IPS-15b (cell line): Measurements from ENCODE around the gene HSPB1.
"Not testable (repeated sequence)": the region's sequence is repeated elsewhere in the genome, so short reads cannot be mapped to it uniquely, and the experiment has no call there.

Source experiments
- H3K27me3 ChIP-seq: one replicate; pipeline ENCODE4 v1.6.1; 2013; ENCODE audit warnings: low read length; ENCODE audit not compliant: control insufficient read depth, insufficient read depth
- H3K36me3 ChIP-seq: one replicate; pipeline ENCODE4 v1.6.1; 2013; ENCODE audit warnings: low read length; ENCODE audit not compliant: control insufficient read depth, insufficient read depth
- H3K4me1 ChIP-seq: one replicate; pipeline ENCODE4 v1.6.1; 2013; ENCODE audit warnings: mild to moderate bottlenecking, low read length; ENCODE audit not compliant: control insufficient read depth, insufficient read depth
- H3K4me3 ChIP-seq: one replicate; pipeline ENCODE4 v1.5.1; 2013; ENCODE audit warnings: low read depth, low read length
- H3K9ac ChIP-seq: one replicate; pipeline ENCODE4 v1.6.1; 2013; ENCODE audit warnings: low read depth, mild to moderate bottlenecking, low read length
- H3K9me3 ChIP-seq: one replicate; pipeline ENCODE4 v1.6.1; 2013; ENCODE audit warnings: mild to moderate bottlenecking, low read length; ENCODE audit not compliant: control insufficient read depth, insufficient read depth

HSPB1 gene

GRCh38 chr7:76283254-76284159 lies 19.0 kb upstream of the HSPB1 start:
- Histone ChIP-seq H3K4me1 (peaks cover 9% of the 10 kb centered on the region), H3K9ac (no peak overlapping the region)

GRCh38 chr7:76285604-76286374 lies 16.7 kb upstream of the HSPB1 start:
- no peaks in the 10 kb centered on the region for H3K9me3 ChIP-seq
- no peak overlapping the region for H3K4me3 ChIP-seq
- H3K4me1 ChIP-seq, result peaks cover 4% of the 10 kb centered on the region
- H3K36me3 ChIP-seq, result peaks cover 5% of the 10 kb centered on the region
- peaks cover 14% of the 10 kb centered on the region for H3K27me3 ChIP-seq
- no peak overlapping the region for H3K9ac ChIP-seq

More at GRCh38 chr7:76283254-76284159, 19.0 kb upstream of the HSPB1 start:
- peak overlapping the region; percentile 53 for H3K4me3 ChIP-seq
- H3K27me3 ChIP-seq, result peaks cover 32% of the 10 kb centered on the region
- peaks cover 5% of the 10 kb centered on the region for H3K36me3 ChIP-seq
- no peaks in the 10 kb centered on the region for H3K9me3 ChIP-seq

- H3K9me3 ChIP-seq, result no peaks in the 10 kb centered on the region
- no peak overlapping the region for H3K4me3 ChIP-seq
- peaks cover 8% of the 10 kb centered on the region for H3K27me3 ChIP-seq
- H3K36me3 ChIP-seq, result peaks cover 5% of the 10 kb centered on the region
- H3K9ac ChIP-seq, result no peak overlapping the region
- H3K4me1 ChIP-seq, result peaks cover 8% of the 10 kb centered on the region
Measured at GRCh38 chr7:76286842-76287403, 15.6 kb upstream of the HSPB1 start.

DNA sequence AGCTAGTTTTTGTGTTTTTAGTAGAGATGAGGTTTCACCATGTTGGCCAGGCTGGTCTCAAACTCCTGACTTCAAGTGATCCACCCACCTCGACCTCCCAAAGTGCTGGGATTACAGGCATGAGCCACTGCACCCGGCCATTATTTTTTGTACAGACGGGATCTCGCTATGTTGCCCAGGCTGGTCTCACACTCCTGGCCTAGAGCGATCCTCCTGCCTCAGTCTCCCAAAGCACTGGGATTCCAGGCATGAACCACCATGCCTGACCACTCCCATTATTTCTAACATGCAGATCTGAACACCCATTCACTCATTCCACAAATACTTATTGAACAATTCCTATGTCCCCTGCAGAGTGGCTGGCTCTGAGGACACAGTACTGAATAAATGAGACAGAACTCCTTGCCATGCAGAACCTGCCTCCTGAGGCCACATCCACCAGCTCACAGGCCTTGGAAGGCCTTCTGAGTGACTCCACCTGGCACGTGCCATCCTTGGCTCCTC lies 11.6 kb upstream of the HSPB1 start:
- not testable (repeated sequence) for H3K9ac ChIP-seq, H3K36me3 ChIP-seq, H3K4me3 ChIP-seq, H3K27me3 ChIP-seq, H3K9me3 ChIP-seq, H3K4me1 ChIP-seq

- Histone ChIP-seq H3K27me3 (no peaks in the 10 kb centered on the region), H3K4me3 (no peak overlapping the region), H3K9ac (peak overlapping the region; percentile 12), H3K9me3 (no peaks in the 10 kb centered on the region), H3K4me1 (peaks cover 8% of the 10 kb centered on the region), H3K36me3 (no peaks in the 10 kb centered on the region)
Measured at GRCh38 chr7:76291351-76292212, 10.9 kb upstream of the HSPB1 start.

DNA sequence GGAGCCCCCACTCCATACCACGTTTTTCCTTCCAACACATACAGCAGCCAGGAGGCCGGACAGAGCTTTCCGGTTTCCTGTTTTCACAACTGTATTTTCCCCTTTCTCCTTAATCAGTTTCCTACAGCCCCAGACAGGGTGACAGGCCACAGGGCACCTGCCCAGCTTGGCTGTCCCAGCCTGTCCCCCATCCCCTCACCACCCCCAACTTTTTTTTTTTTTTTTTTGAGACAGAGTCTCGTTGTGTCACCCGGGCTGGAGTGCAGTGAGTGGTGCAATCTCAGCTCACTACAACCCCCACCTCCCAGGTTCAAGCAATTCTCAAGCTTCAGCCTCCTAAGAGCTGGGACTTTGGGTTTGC lies 10.3 kb upstream of the HSPB1 start:
- Histone ChIP-seq H3K4me3 (no peak overlapping the region), H3K36me3 (no peaks in the 10 kb centered on the region), H3K9me3 (no peaks in the 10 kb centered on the region), H3K4me1 (peaks cover 8% of the 10 kb centered on the region), H3K27me3 (no peaks in the 10 kb centered on the region), H3K9ac (no peak overlapping the region)

GRCh38 chr7:76292911-76293310 lies 9.6 kb upstream of the HSPB1 start:
- H3K9ac ChIP-seq, H3K9me3 ChIP-seq, H3K36me3 ChIP-seq, H3K27me3 ChIP-seq, H3K4me3 ChIP-seq, H3K4me1 ChIP-seq: not testable (repeated sequence)

GRCh38 chr7:76293407-76293901 lies 9.0 kb upstream of the HSPB1 start:
- H3K27me3 ChIP-seq, result no peaks in the 10 kb centered on the region
- H3K9me3 ChIP-seq, result no peaks in the 10 kb centered on the region
- H3K4me3 ChIP-seq, result no peak overlapping the region
- H3K4me1 ChIP-seq, result peaks cover 8% of the 10 kb centered on the region
- H3K9ac ChIP-seq, result no peak overlapping the region
- no peaks in the 10 kb centered on the region for H3K36me3 ChIP-seq

DNA sequence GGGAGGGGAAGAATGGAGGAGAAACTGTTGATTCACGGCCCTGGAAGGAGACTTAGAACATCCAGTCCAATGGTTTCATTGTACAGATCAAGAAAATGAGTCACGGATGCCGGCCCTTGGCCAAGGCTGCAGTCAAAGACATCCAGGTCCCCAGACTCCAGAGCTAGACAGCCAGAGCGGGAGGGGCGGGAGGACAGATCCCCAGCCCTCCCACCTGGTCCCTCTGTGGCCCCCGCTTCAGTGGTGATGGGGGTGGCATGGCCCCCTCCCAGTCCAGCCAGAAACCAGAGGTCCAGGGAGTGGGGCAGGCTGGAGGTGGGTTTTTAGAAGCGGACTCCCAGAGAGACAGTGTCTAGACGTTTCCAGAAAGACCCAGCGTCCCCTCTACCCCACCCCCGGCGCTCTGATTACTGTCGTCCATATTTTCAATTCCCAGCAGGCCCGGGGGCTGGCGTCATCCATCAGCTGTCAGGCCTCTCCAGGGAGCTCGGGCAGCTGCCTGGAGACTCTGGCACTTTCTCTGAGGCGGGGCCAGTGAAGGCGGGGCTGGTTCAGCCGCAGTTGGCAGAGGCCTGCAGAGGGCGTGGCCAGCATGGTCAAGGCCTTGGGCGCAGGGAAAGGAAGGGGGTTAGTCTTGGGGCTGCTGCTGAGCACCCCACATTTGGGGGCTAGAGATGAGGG lies 8.0 kb upstream of the HSPB1 start:
- Histone ChIP-seq H3K36me3 (no peaks in the 10 kb centered on the region), H3K27me3 (no peaks in the 10 kb centered on the region), H3K9me3 (no peaks in the 10 kb centered on the region), H3K9ac (no peak overlapping the region), H3K4me1 (peaks cover 6% of the 10 kb centered on the region), H3K4me3 (no peak overlapping the region)

DNA sequence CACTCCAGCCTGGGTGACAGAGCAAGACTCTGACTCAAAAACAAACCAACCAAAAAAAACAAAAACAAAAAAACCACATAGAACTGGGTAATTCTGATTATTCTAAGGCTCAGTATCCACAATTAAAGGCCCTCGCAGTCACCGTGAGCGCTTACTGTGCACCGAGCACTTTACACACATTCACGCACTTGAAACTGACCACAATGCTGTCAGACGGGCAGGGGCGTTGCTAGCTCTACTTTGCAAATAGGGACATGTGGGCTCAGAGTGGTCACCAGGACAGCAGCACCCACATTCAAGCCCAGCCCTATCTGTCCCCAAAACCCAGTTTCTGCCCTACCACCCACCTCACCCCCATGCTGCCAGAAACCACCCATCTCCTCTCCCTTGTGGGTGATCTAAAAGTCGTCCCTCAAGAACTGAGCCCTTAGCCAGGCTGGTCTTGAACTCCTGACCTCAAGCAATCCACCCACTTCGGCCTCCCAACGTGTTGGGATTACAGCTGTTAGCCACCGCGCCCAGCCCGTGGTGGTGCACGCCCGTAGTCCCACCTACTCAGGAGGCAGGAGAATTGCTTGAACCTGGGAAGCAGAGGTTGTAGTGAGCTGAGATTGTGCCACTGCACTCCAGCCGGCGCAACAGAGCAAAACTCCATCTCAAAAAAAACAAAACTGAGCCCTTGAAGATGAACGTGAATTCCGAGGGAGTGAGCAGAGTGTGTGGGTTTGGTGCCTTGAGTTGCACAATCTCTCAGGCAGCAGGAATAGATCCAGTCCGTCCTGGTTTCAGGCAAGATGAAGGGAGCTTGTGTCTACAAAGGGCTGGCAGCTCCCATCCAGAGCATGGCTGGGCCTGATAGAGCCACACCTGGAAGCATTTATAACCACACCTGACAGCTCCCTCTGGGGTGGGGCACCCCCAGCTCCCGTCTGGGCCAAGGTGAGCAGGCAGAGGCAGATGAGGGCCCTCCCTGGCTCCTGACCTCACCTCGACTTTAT lies 5.4 kb upstream of the HSPB1 start:
- H3K4me3 ChIP-seq, result no peak overlapping the region
- no peak overlapping the region for H3K9ac ChIP-seq
- no peaks in the 10 kb centered on the region for H3K9me3 ChIP-seq
- no peaks in the 10 kb centered on the region for H3K4me1 ChIP-seq
- no peaks in the 10 kb centered on the region for H3K36me3 ChIP-seq
- peaks cover 7% of the 10 kb centered on the region for H3K27me3 ChIP-seq
